Measurements from ENCODE around the gene FGF13.

Gene FGF13

GRCh38 chrX:138664466-138664865 lies 47.1 kb downstream of the FGF13 start:
- H3K4me3 ChIP-seq (ENCODE audit: extremely low read depth, insufficient read depth, low read length, poor library complexity, severe bottlenecking), result no peak overlapping the region
- H3K27ac ChIP-seq (ENCODE audit: low read depth, low read length, severe bottlenecking), result no peak overlapping the region
- H3K9me3 ChIP-seq (ENCODE audit: control insufficient read depth, low read length), result no peaks in the 10 kb centered on the region
- peaks cover 8% of the 10 kb centered on the region for H3K4me1 ChIP-seq (ENCODE audit: control insufficient read depth, insufficient read depth, low read length, poor library complexity, severe bottlenecking)
- WGBS, 2 experiments (ENCODE audit: insufficient coverage in 2 of 2), result no CpG with 5 or more reads among the region's 1 CpG
- no peaks in the 10 kb centered on the region for H3K36me3 ChIP-seq (ENCODE audit: control insufficient read depth, insufficient read depth, low read length)

DNA sequence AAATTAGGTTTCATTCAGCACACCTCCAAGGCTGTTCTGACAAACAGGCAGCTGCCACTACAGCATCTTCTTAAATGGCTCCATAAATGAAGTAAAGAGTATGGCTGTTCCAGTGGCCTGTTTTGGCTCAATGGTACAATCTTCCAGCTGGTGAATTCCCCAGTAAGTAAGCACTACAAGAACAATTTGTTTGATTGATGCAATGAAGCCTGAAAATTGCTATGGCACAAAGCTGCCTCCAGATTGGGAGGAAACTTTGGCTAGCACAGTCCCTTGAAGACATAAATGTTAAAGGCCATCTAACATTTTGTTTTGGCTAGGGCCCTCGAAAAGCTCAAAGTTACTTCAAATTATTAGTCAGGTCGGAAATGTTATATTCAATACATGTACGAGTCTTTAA lies 47.5 kb downstream of the FGF13 start:
- no CpG with 5 or more reads among the region's 3 CpGs for WGBS, 2 experiments (ENCODE audit: insufficient coverage in 2 of 2)
- peaks cover 8% of the 10 kb centered on the region for H3K4me1 ChIP-seq (ENCODE audit: control insufficient read depth, insufficient read depth, low read length, poor library complexity, severe bottlenecking)
- no peaks in the 10 kb centered on the region for H3K36me3 ChIP-seq (ENCODE audit: control insufficient read depth, insufficient read depth, low read length)
- no peak overlapping the region for H3K27ac ChIP-seq (ENCODE audit: low read depth, low read length, severe bottlenecking)
- H3K9me3 ChIP-seq (ENCODE audit: control insufficient read depth, low read length), result no peaks in the 10 kb centered on the region
- H3K4me3 ChIP-seq (ENCODE audit: extremely low read depth, insufficient read depth, low read length, poor library complexity, severe bottlenecking), result no peak overlapping the region

GRCh38 chrX:138651494-138651893 lies 60.0 kb downstream of the FGF13 start:
- no peaks in the 10 kb centered on the region for H3K9me3 ChIP-seq (ENCODE audit: control insufficient read depth, low read length)
- no peaks in the 10 kb centered on the region for H3K36me3 ChIP-seq (ENCODE audit: control insufficient read depth, insufficient read depth, low read length)
- no peak overlapping the region for H3K4me3 ChIP-seq (ENCODE audit: extremely low read depth, insufficient read depth, low read length, poor library complexity, severe bottlenecking)
- no peak overlapping the region for H3K27ac ChIP-seq (ENCODE audit: low read depth, low read length, severe bottlenecking)
- H3K4me1 ChIP-seq (ENCODE audit: control insufficient read depth, insufficient read depth, low read length, poor library complexity, severe bottlenecking), result peaks cover 4% of the 10 kb centered on the region

GRCh38 chrX:138648568-138648967 lies 62.9 kb downstream of the FGF13 start:
- Histone ChIP-seq H3K27ac (ENCODE audit: low read depth, low read length, severe bottlenecking) (no peak overlapping the region), H3K4me1 (ENCODE audit: control insufficient read depth, insufficient read depth, low read length, poor library complexity, severe bottlenecking) (peaks cover 4% of the 10 kb centered on the region), H3K36me3 (ENCODE audit: control insufficient read depth, insufficient read depth, low read length) (no peaks in the 10 kb centered on the region), H3K9me3 (ENCODE audit: control insufficient read depth, low read length) (no peaks in the 10 kb centered on the region), H3K4me3 (ENCODE audit: extremely low read depth, insufficient read depth, low read length, poor library complexity, severe bottlenecking) (no peak overlapping the region)
- WGBS, 2 experiments (ENCODE audit: insufficient coverage in 2 of 2), result 73 to 82% methylated on average over 2 of the region's 4 CpGs

GRCh38 chrX:138638996-138639395 lies 72.5 kb downstream of the FGF13 start:
- no peaks in the 10 kb centered on the region for H3K36me3 ChIP-seq (ENCODE audit: control insufficient read depth, insufficient read depth, low read length)
- H3K4me1 ChIP-seq (ENCODE audit: control insufficient read depth, insufficient read depth, low read length, poor library complexity, severe bottlenecking), result no peaks in the 10 kb centered on the region
- H3K9me3 ChIP-seq (ENCODE audit: control insufficient read depth, low read length), result no peaks in the 10 kb centered on the region
- H3K4me3 ChIP-seq (ENCODE audit: extremely low read depth, insufficient read depth, low read length, poor library complexity, severe bottlenecking), result no peak overlapping the region
- no peak overlapping the region for H3K27ac ChIP-seq (ENCODE audit: low read depth, low read length, severe bottlenecking)
- 90% methylated on average over 1 of the region's 2 CpGs; no CpG with 5 or more reads in 1 of the 2 experiments for whole genome bisulfite sequencing, 2 experiments (ENCODE audit: insufficient coverage in 2 of 2)

Measured in mesodermal cell (in vitro differentiated cells).